WTC11 (cell line): Measurements from ENCODE around the gene AK9. TPM values are rescaled to one million over a fixed set of nuclear protein-coding genes. Genes with fewer than 3 reads are reported as not detected.

Experiments
- AFF4 ChIP-seq: sonication (generic); formaldehyde crosslinking; IDR thresholded peaks from 2 replicates; pipeline ENCODE4 v1.8.1; 2023; ENCODE audit warnings: mild to moderate bottlenecking, missing genetic modification reagents, borderline replicate concordance
- ATF3 ChIP-seq: sonication (generic); formaldehyde crosslinking; conservative IDR thresholded peaks from 2 replicates; pipeline ENCODE4 v1.8.1; 2022; ENCODE audit warnings: mild to moderate bottlenecking, missing genetic modification reagents
- CTCF ChIP-seq: fragments of 200-600 bp; IDR thresholded peaks from 2 replicates; pipeline ENCODE4 v1.8.0; 2022; ENCODE audit warnings: antibody characterized with exemption
- E2F1 ChIP-seq: sonication (generic); formaldehyde crosslinking; IDR thresholded peaks from 2 replicates; pipeline ENCODE4 v1.8.0; 2022; ENCODE audit warnings: mild to moderate bottlenecking, missing genetic modification reagents
- EMX1 ChIP-seq: fragments of 250-450 bp; sonication (Bioruptor Pico); IDR thresholded peaks from 2 replicates; pipeline ENCODE4 v1.8.0; 2021; ENCODE audit warnings: mild to moderate bottlenecking
- FOXJ3 ChIP-seq: sonication (generic); formaldehyde crosslinking; IDR thresholded peaks from 2 replicates; pipeline ENCODE4 v1.9.0; 2021; ENCODE audit warnings: missing genetic modification reagents, mild to moderate bottlenecking, borderline replicate concordance
- FOXP1 ChIP-seq: sonication (generic); formaldehyde crosslinking; IDR thresholded peaks from 2 replicates; pipeline ENCODE4 v1.8.0; 2022; ENCODE audit warnings: missing genetic modification reagents, mild to moderate bottlenecking, moderate library complexity, borderline replicate concordance
- FOXP4 ChIP-seq: sonication (generic); formaldehyde crosslinking; IDR thresholded peaks from 2 replicates; pipeline ENCODE4 v1.8.0; 2022; ENCODE audit warnings: mild to moderate bottlenecking, missing genetic modification reagents
- GABPB1 ChIP-seq: sonication (generic); formaldehyde crosslinking; IDR thresholded peaks from 2 replicates; pipeline ENCODE4 v1.8.1; 2023; ENCODE audit warnings: mild to moderate bottlenecking, missing genetic modification reagents
- GRHL2 ChIP-seq: fragments of 250-450 bp; sonication (Bioruptor Pico); IDR thresholded peaks from 2 replicates; pipeline ENCODE4 v1.8.0; 2022; ENCODE audit warnings: mild to moderate bottlenecking, moderate library complexity; ENCODE audit not compliant: insufficient replicate concordance, severe bottlenecking
- JAZF1 ChIP-seq: fragments of 250-450 bp; sonication (Bioruptor Pico); IDR thresholded peaks from 2 replicates; pipeline ENCODE4 v1.9.0; 2021; ENCODE audit warnings: moderate library complexity, mild to moderate bottlenecking, inconsistent platforms
- MYBL2 ChIP-seq: sonication (generic); formaldehyde crosslinking; IDR thresholded peaks from 2 replicates; pipeline ENCODE4 v1.8.1; 2023; ENCODE audit warnings: mild to moderate bottlenecking, moderate library complexity, missing genetic modification reagents
- NFATC4 ChIP-seq: fragments of 250-450 bp; sonication (Bioruptor Pico); IDR thresholded peaks from 2 replicates; pipeline ENCODE4 v1.9.0; 2021; ENCODE audit warnings: mild to moderate bottlenecking
- NFE2L1 ChIP-seq: sonication (generic); formaldehyde crosslinking; IDR thresholded peaks from 2 replicates; pipeline ENCODE4 v1.8.1; 2023; ENCODE audit warnings: missing genetic modification reagents
- NR2C2 ChIP-seq: sonication (generic); formaldehyde crosslinking; IDR thresholded peaks from 2 replicates; pipeline ENCODE4 v1.8.0; 2022; ENCODE audit warnings: mild to moderate bottlenecking, missing genetic modification reagents
- PREB ChIP-seq: sonication (generic); formaldehyde crosslinking; IDR thresholded peaks from 2 replicates; pipeline ENCODE4 v1.8.1; 2022; ENCODE audit warnings: mild to moderate bottlenecking, missing genetic modification reagents, moderate library complexity, borderline replicate concordance
- PRRX2 ChIP-seq: fragments of 250-450 bp; sonication (Bioruptor Pico); IDR thresholded peaks from 2 replicates; pipeline ENCODE4 v1.8.0; 2021; ENCODE audit warnings: mild to moderate bottlenecking
- TCF7 ChIP-seq: sonication (generic); formaldehyde crosslinking; IDR thresholded peaks from 2 replicates; pipeline ENCODE4 v1.8.0; 2022; ENCODE audit warnings: mild to moderate bottlenecking, low read depth, missing genetic modification reagents, moderate library complexity
- ZNF219 ChIP-seq: sonication (generic); formaldehyde crosslinking; IDR thresholded peaks from 2 replicates; pipeline ENCODE4 v1.8.0; 2023; ENCODE audit warnings: missing genetic modification reagents, mild to moderate bottlenecking, borderline replicate concordance
- ZNF317 ChIP-seq: sonication (generic); formaldehyde crosslinking; IDR thresholded peaks from 2 replicates; pipeline ENCODE4 v1.8.1; 2023; ENCODE audit warnings: low read depth, mild to moderate bottlenecking, moderate library complexity, missing genetic modification reagents, borderline replicate concordance
- ZNF396 ChIP-seq: fragments of 250-450 bp; sonication (Bioruptor Pico); IDR thresholded peaks from 2 replicates; pipeline ENCODE4 v1.8.0; 2021; ENCODE audit warnings: mild to moderate bottlenecking, moderate library complexity, borderline replicate concordance
- total RNA-seq: library from RNA; stranded (reverse); gene quantifications from 3 replicates; pipeline ENCODE4 v1.2.3, GENCODE V29; 2021
- TF ChIP-seq, protein P1 (sequence below): sonication (generic); formaldehyde crosslinking; IDR thresholded peaks from 2 replicates; pipeline ENCODE4 v1.8.1; 2023; ENCODE audit warnings: mild to moderate bottlenecking, missing genetic modification reagents, moderate library complexity
- TF ChIP-seq, protein P2 (sequence below): sonication (generic); formaldehyde crosslinking; IDR thresholded peaks from 2 replicates; pipeline ENCODE4 v1.8.0; 2023; ENCODE audit warnings: missing genetic modification reagents
- TF ChIP-seq, protein P3 (sequence below): fragments of 250-450 bp; sonication (Bioruptor Pico); IDR thresholded peaks from 2 replicates; pipeline ENCODE4 v2.1.2; 2022; ENCODE audit warnings: mild to moderate bottlenecking, moderate library complexity
- TF ChIP-seq, protein P4 (sequence below): fragments of 250-450 bp; sonication (Bioruptor Pico); IDR thresholded peaks from 2 replicates; pipeline ENCODE4 v1.8.0; 2021; ENCODE audit warnings: mild to moderate bottlenecking

The AK9 gene
- total RNA-seq, 1 experiment from 2014 or later: 3.7 TPM

- no peak for TF ChIP-seq PREB
- TF ChIP-seq CTCF: no peak
- TF ChIP-seq ZNF219: no peak
- no peak for TF ChIP-seq ATF3 (CRISPR knock-in tag)
- TF ChIP-seq FOXP1 (CRISPR knock-in tag): peak; percentile 60; the same call in 1 of the 2 replicates
- TF ChIP-seq EMX1 (CRISPR knock-in tag): no peak
- TF ChIP-seq, protein P1, sequence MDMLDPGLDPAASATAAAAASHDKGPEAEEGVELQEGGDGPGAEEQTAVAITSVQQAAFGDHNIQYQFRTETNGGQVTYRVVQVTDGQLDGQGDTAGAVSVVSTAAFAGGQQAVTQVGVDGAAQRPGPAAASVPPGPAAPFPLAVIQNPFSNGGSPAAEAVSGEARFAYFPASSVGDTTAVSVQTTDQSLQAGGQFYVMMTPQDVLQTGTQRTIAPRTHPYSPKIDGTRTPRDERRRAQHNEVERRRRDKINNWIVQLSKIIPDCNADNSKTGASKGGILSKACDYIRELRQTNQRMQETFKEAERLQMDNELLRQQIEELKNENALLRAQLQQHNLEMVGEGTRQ (CRISPR knock-in tag): 0 out of 2 replicates have a peak, but pooled peaks have one; percentile 0
- TF ChIP-seq JAZF1: no peak
- TF ChIP-seq MYBL2 (CRISPR knock-in tag): no peak
- no peak for TF ChIP-seq NR2C2 (CRISPR knock-in tag)
- TF ChIP-seq FOXJ3: no peak
- no peak for TF ChIP-seq GRHL2
- TF ChIP-seq, protein P2, sequence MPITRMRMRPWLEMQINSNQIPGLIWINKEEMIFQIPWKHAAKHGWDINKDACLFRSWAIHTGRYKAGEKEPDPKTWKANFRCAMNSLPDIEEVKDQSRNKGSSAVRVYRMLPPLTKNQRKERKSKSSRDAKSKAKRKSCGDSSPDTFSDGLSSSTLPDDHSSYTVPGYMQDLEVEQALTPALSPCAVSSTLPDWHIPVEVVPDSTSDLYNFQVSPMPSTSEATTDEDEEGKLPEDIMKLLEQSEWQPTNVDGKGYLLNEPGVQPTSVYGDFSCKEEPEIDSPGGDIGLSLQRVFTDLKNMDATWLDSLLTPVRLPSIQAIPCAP: no peak
- 0 out of 2 replicates have a peak, but pooled peaks have one; percentile 22 for TF ChIP-seq FOXP4 (CRISPR knock-in tag)
- TF ChIP-seq ZNF396: no peak
- no peak for TF ChIP-seq ZNF317 (CRISPR knock-in tag)
- TF ChIP-seq E2F1 (CRISPR knock-in tag): no peak
- no peak for TF ChIP-seq AFF4 (CRISPR knock-in tag)
- no peak for TF ChIP-seq NFATC4 (CRISPR knock-in tag)
- no peak for TF ChIP-seq PRRX2 (CRISPR knock-in tag)
- TF ChIP-seq GABPB1 (CRISPR knock-in tag): no peak
- TF ChIP-seq, protein P3, sequence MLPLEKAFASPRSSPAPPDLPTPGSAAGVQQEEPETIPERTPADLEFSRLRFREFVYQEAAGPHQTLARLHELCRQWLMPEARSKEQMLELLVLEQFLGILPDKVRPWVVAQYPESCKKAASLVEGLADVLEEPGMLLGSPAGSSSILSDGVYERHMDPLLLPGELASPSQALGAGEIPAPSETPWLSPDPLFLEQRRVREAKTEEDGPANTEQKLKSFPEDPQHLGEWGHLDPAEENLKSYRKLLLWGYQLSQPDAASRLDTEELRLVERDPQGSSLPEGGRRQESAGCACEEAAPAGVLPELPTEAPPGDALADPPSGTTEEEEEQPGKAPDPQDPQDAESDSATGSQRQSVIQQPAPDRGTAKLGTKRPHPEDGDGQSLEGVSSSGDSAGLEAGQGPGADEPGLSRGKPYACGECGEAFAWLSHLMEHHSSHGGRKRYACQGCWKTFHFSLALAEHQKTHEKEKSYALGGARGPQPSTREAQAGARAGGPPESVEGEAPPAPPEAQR: no peak
- TF ChIP-seq, protein P4, sequence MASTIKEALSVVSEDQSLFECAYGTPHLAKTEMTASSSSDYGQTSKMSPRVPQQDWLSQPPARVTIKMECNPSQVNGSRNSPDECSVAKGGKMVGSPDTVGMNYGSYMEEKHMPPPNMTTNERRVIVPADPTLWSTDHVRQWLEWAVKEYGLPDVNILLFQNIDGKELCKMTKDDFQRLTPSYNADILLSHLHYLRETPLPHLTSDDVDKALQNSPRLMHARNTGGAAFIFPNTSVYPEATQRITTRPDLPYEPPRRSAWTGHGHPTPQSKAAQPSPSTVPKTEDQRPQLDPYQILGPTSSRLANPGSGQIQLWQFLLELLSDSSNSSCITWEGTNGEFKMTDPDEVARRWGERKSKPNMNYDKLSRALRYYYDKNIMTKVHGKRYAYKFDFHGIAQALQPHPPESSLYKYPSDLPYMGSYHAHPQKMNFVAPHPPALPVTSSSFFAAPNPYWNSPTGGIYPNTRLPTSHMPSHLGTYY: no peak
- 0 out of 2 replicates have a peak, but pooled peaks have one; percentile 26 for TF ChIP-seq NFE2L1 (CRISPR knock-in tag)
- TF ChIP-seq TCF7: no peak
Observed at GRCh38 chr6:109456111-109456583, 234.9 kb downstream of the AK9 start (continued).
